ENCODE results near the gene RHBDF2. TPM values are rescaled to one million over a fixed set of nuclear protein-coding genes. Genes with fewer than 3 reads are reported as not detected.
A peak's percentile ranks its signal among the peaks of the same experiment; 100 is the strongest.

Gene RHBDF2
- 8.1 and 22.6 TPM in 2 replicates for total RNA-seq

- DNase-seq (ENCODE audit: low read depth in 2 of 2), result peak; percentile 72 to 80
Measured at GRCh38 chr17:76501018-76501826, at the start of gene RHBDF2. RHBDF2 (minus strand) TSS chr17:76501423; CDS start chr17:76481524, 19,899 bp downstream.

- DNase-seq (ENCODE audit: low read depth in 2 of 2), result no peak
Measured at GRCh38 chr17:76549539-76549938, 48.3 kb upstream of the RHBDF2 start.

GRCh38 chr17:76549215-76549518, 47.9 kb upstream of the RHBDF2 start:
- no peak for DNase-seq (ENCODE audit: low read depth in 2 of 2)

GRCh38 chr17:76548378-76549214, 47.4 kb upstream of the RHBDF2 start:
- DNase-seq (ENCODE audit: low read depth in 2 of 2), result no peak

- DNase-seq (ENCODE audit: low read depth in 2 of 2), result no peak
Measured at GRCh38 chr17:76547642-76548202, 46.5 kb upstream of the RHBDF2 start.

GRCh38 chr17:76547183-76547641, 46.0 kb upstream of the RHBDF2 start:
- DNase-seq (ENCODE audit: low read depth in 2 of 2), result peak; percentile 75 to 79

GRCh38 chr17:76546556-76547182, 45.4 kb upstream of the RHBDF2 start:
- peak in 1 of 2 donors; percentile 80 for DNase-seq (ENCODE audit: low read depth in 2 of 2)

- DNase-seq (ENCODE audit: low read depth in 2 of 2), result no peak
Measured at GRCh38 chr17:76545918-76546555, 44.8 kb upstream of the RHBDF2 start.

GRCh38 chr17:76544546-76545365, 43.5 kb upstream of the RHBDF2 start:
- peak in 1 of 2 donors; percentile 32 for DNase-seq (ENCODE audit: low read depth in 2 of 2)

- no peak for DNase-seq (ENCODE audit: low read depth in 2 of 2)
Measured at GRCh38 chr17:76543826-76544545, 42.8 kb upstream of the RHBDF2 start.

- no peak for DNase-seq (ENCODE audit: low read depth in 2 of 2)
Measured at GRCh38 chr17:76543482-76543825, 42.2 kb upstream of the RHBDF2 start.

- no peak for DNase-seq (ENCODE audit: low read depth in 2 of 2)
Measured at GRCh38 chr17:76542984-76543383, 41.8 kb upstream of the RHBDF2 start.

- DNase-seq (ENCODE audit: low read depth in 2 of 2), result no peak
Measured at GRCh38 chr17:76542566-76542971, 41.3 kb upstream of the RHBDF2 start.

GRCh38 chr17:76541739-76542454, 40.7 kb upstream of the RHBDF2 start:
- no peak for DNase-seq (ENCODE audit: low read depth in 2 of 2)

- DNase-seq (ENCODE audit: low read depth in 2 of 2), result peak; percentile 93 to 95
Measured at GRCh38 chr17:76540381-76541300, 39.4 kb upstream of the RHBDF2 start.

GRCh38 chr17:76539631-76540271, 38.5 kb upstream of the RHBDF2 start, which contains the start of gene PRCD:
PRCD (plus strand) TSS chr17:76540044; CDS start chr17:76540142, 98 bp downstream.
- DNase-seq (ENCODE audit: low read depth in 2 of 2), result no peak

- no peak for DNase-seq (ENCODE audit: low read depth in 2 of 2)
Measured at GRCh38 chr17:76538941-76539570, 37.8 kb upstream of the RHBDF2 start.

Data from lung microvascular endothelial cell (primary cell).